ENCODE measurements around the gene B4GALNT4.
"Not testable (repeated sequence)": the region's sequence is repeated elsewhere in the genome, so short reads cannot be mapped to it uniquely, and the experiment has no call there.

B4GALNT4 gene

GRCh38 chr11:369336-370018 is at the start of gene B4GALNT4:
Gene B4GALNT4 (plus strand): TSS chr11:369499. CDS start chr11:369804, 305 bp downstream.
- no peak within 1 kb of the TSS for H3K27ac ChIP-seq (ENCODE audit: low read length)
- no peaks in the 10 kb centered on the region for H3K9me3 ChIP-seq (ENCODE audit: control insufficient read depth in 1 of 2, low read length in 2 of 2)
- no peaks in the 10 kb centered on the region for H3K36me3 ChIP-seq (ENCODE audit: control insufficient read depth in 1 of 2, insufficient read depth in 2 of 2, low read length in 2 of 2)
- peaks cover 13% of the 10 kb centered on the region for H3K27me3 ChIP-seq (ENCODE audit: low read depth, low read length)
- peak within 1 kb of the TSS in 1 of 2 donors; percentile 41 for H3K4me3 ChIP-seq (ENCODE audit: low read depth in 1 of 2, low read length in 2 of 2)
- H3K4me1 ChIP-seq (ENCODE audit: control insufficient read depth in 1 of 2, insufficient read depth in 2 of 2, low read length in 2 of 2), result peaks cover 0 to 18% of the 10 kb centered on the region in 2 donors

- not testable (repeated sequence) for H3K9me3 ChIP-seq (ENCODE audit: control insufficient read depth in 1 of 2, low read length in 2 of 2)
Measured at GRCh38 chr11:319888-320273, 49.4 kb upstream of the B4GALNT4 start.

GRCh38 chr11:324156-324555 is 45.1 kb upstream of the B4GALNT4 start:
- peak overlapping the region in 1 of 2 donors; percentile 42 for H3K4me3 ChIP-seq (ENCODE audit: low read depth in 1 of 2, low read length in 2 of 2)
- H3K36me3 ChIP-seq (ENCODE audit: control insufficient read depth in 1 of 2, insufficient read depth in 2 of 2, low read length in 2 of 2), result no peaks in the 10 kb centered on the region
- no peaks in the 10 kb centered on the region for H3K9me3 ChIP-seq (ENCODE audit: control insufficient read depth in 1 of 2, low read length in 2 of 2)
- H3K4me1 ChIP-seq (ENCODE audit: control insufficient read depth in 1 of 2, insufficient read depth in 2 of 2, low read length in 2 of 2), result peaks cover 19 to 21% of the 10 kb centered on the region in 2 donors
- H3K27me3 ChIP-seq (ENCODE audit: low read depth, low read length), result no peaks in the 10 kb centered on the region
- peak overlapping the region; percentile 69 for H3K27ac ChIP-seq (ENCODE audit: low read length)

More at GRCh38 chr11:319888-320273, 49.4 kb upstream of the B4GALNT4 start:
- not testable (repeated sequence) for H3K36me3 ChIP-seq (ENCODE audit: control insufficient read depth in 1 of 2, insufficient read depth in 2 of 2, low read length in 2 of 2); H3K27me3 ChIP-seq (ENCODE audit: low read depth, low read length); H3K4me1 ChIP-seq (ENCODE audit: control insufficient read depth in 1 of 2, insufficient read depth in 2 of 2, low read length in 2 of 2)
- peak overlapping the region; percentile 74 for H3K4me3 ChIP-seq (ENCODE audit: low read depth in 1 of 2, low read length in 2 of 2)
- peak overlapping the region; percentile 83 for H3K27ac ChIP-seq (ENCODE audit: low read length)

- Histone ChIP-seq H3K27ac (ENCODE audit: low read length) (peak overlapping the region; percentile 89), H3K4me3 (ENCODE audit: low read depth in 1 of 2, low read length in 2 of 2) (peak overlapping the region in 1 of 2 donors; percentile 42), H3K4me1 (ENCODE audit: control insufficient read depth in 1 of 2, insufficient read depth in 2 of 2, low read length in 2 of 2) (peaks cover 19 to 21% of the 10 kb centered on the region in 2 donors)
- not testable (repeated sequence) for H3K9me3 ChIP-seq (ENCODE audit: control insufficient read depth in 1 of 2, low read length in 2 of 2); H3K36me3 ChIP-seq (ENCODE audit: control insufficient read depth in 1 of 2, insufficient read depth in 2 of 2, low read length in 2 of 2); H3K27me3 ChIP-seq (ENCODE audit: low read depth, low read length)
Measured at GRCh38 chr11:324593-325517, 44.4 kb upstream of the B4GALNT4 start.

GRCh38 chr11:325796-326591 is 43.3 kb upstream of the B4GALNT4 start:
- no peaks in the 10 kb centered on the region for H3K9me3 ChIP-seq (ENCODE audit: control insufficient read depth in 1 of 2, low read length in 2 of 2)
- H3K27me3 ChIP-seq (ENCODE audit: low read depth, low read length), result no peaks in the 10 kb centered on the region
- peak overlapping the region; percentile 89 for H3K27ac ChIP-seq (ENCODE audit: low read length)
- no peaks in the 10 kb centered on the region for H3K36me3 ChIP-seq (ENCODE audit: control insufficient read depth in 1 of 2, insufficient read depth in 2 of 2, low read length in 2 of 2)
- H3K4me1 ChIP-seq (ENCODE audit: control insufficient read depth in 1 of 2, insufficient read depth in 2 of 2, low read length in 2 of 2), result peaks cover 19 to 21% of the 10 kb centered on the region in 2 donors
- peak overlapping the region in 1 of 2 donors; percentile 23 for H3K4me3 ChIP-seq (ENCODE audit: low read depth in 1 of 2, low read length in 2 of 2)

GRCh38 chr11:326592-326841 is 42.8 kb upstream of the B4GALNT4 start:
- H3K27me3 ChIP-seq (ENCODE audit: low read depth, low read length), result no peaks in the 10 kb centered on the region
- H3K4me3 ChIP-seq (ENCODE audit: low read depth in 1 of 2, low read length in 2 of 2), result peak overlapping the region in 1 of 2 donors; percentile 23
- peaks cover 19 to 21% of the 10 kb centered on the region in 2 donors for H3K4me1 ChIP-seq (ENCODE audit: control insufficient read depth in 1 of 2, insufficient read depth in 2 of 2, low read length in 2 of 2)
- no peaks in the 10 kb centered on the region for H3K36me3 ChIP-seq (ENCODE audit: control insufficient read depth in 1 of 2, insufficient read depth in 2 of 2, low read length in 2 of 2)
- H3K9me3 ChIP-seq (ENCODE audit: control insufficient read depth in 1 of 2, low read length in 2 of 2), result no peaks in the 10 kb centered on the region
- H3K27ac ChIP-seq (ENCODE audit: low read length), result peak overlapping the region; percentile 89

GRCh38 chr11:326842-327580 is 42.3 kb upstream of the B4GALNT4 start:
- Histone ChIP-seq H3K36me3 (ENCODE audit: control insufficient read depth in 1 of 2, insufficient read depth in 2 of 2, low read length in 2 of 2) (no peaks in the 10 kb centered on the region), H3K9me3 (ENCODE audit: control insufficient read depth in 1 of 2, low read length in 2 of 2) (no peaks in the 10 kb centered on the region), H3K27me3 (ENCODE audit: low read depth, low read length) (no peaks in the 10 kb centered on the region), H3K4me3 (ENCODE audit: low read depth in 1 of 2, low read length in 2 of 2) (peak overlapping the region; percentile 13 to 23), H3K27ac (ENCODE audit: low read length) (peak overlapping the region; percentile 89), H3K4me1 (ENCODE audit: control insufficient read depth in 1 of 2, insufficient read depth in 2 of 2, low read length in 2 of 2) (peaks cover 19 to 21% of the 10 kb centered on the region in 2 donors)

- peak overlapping the region in 1 of 2 donors; percentile 13 for H3K4me3 ChIP-seq (ENCODE audit: low read depth in 1 of 2, low read length in 2 of 2)
- no peaks in the 10 kb centered on the region for H3K36me3 ChIP-seq (ENCODE audit: control insufficient read depth in 1 of 2, insufficient read depth in 2 of 2, low read length in 2 of 2)
- H3K27me3 ChIP-seq (ENCODE audit: low read depth, low read length), result no peaks in the 10 kb centered on the region
- peak overlapping the region; percentile 89 for H3K27ac ChIP-seq (ENCODE audit: low read length)
- H3K4me1 ChIP-seq (ENCODE audit: control insufficient read depth in 1 of 2, insufficient read depth in 2 of 2, low read length in 2 of 2), result peaks cover 19 to 21% of the 10 kb centered on the region in 2 donors
- H3K9me3 ChIP-seq (ENCODE audit: control insufficient read depth in 1 of 2, low read length in 2 of 2), result no peaks in the 10 kb centered on the region
Measured at GRCh38 chr11:327581-327923, 41.7 kb upstream of the B4GALNT4 start.

GRCh38 chr11:328012-328411 is 41.3 kb upstream of the B4GALNT4 start:
- Histone ChIP-seq H3K27me3 (ENCODE audit: low read depth, low read length) (no peaks in the 10 kb centered on the region), H3K9me3 (ENCODE audit: control insufficient read depth in 1 of 2, low read length in 2 of 2) (no peaks in the 10 kb centered on the region), H3K4me1 (ENCODE audit: control insufficient read depth in 1 of 2, insufficient read depth in 2 of 2, low read length in 2 of 2) (peaks cover 19 to 21% of the 10 kb centered on the region in 2 donors), H3K27ac (ENCODE audit: low read length) (no peak overlapping the region), H3K36me3 (ENCODE audit: control insufficient read depth in 1 of 2, insufficient read depth in 2 of 2, low read length in 2 of 2) (no peaks in the 10 kb centered on the region), H3K4me3 (ENCODE audit: low read depth in 1 of 2, low read length in 2 of 2) (no peak overlapping the region)

GRCh38 chr11:328516-329100 is 40.7 kb upstream of the B4GALNT4 start:
- H3K27ac ChIP-seq (ENCODE audit: low read length); H3K36me3 ChIP-seq (ENCODE audit: control insufficient read depth in 1 of 2, insufficient read depth in 2 of 2, low read length in 2 of 2); H3K27me3 ChIP-seq (ENCODE audit: low read depth, low read length); H3K9me3 ChIP-seq (ENCODE audit: control insufficient read depth in 1 of 2, low read length in 2 of 2); H3K4me3 ChIP-seq (ENCODE audit: low read depth in 1 of 2, low read length in 2 of 2): not testable (repeated sequence)
- peaks cover 19 to 21% of the 10 kb centered on the region in 2 donors for H3K4me1 ChIP-seq (ENCODE audit: control insufficient read depth in 1 of 2, insufficient read depth in 2 of 2, low read length in 2 of 2)
